T-helper 2 cell treated with Interferon-gamma antibody and Interleukin-4, amounts not matched to agents 100 ng/mL and 5 ng/mL, for 36 hours (primary cell): Measurements from ENCODE around the gene IGFALS. TPM values are rescaled to one million over a fixed set of nuclear protein-coding genes. Genes with fewer than 3 reads are reported as not detected.

Source experiments
- intact Hi-C: fragments of 100-400 bp; cut with micrococcal nuclease; formaldehyde crosslinking; loops from one replicate; pipeline ENCODE4 v1.15.1; 2023
- total RNA-seq: library from RNA; stranded (reverse); gene quantifications from 2 replicates; pipeline ENCODE4 v1.2.3, GENCODE V29; 2022

IGFALS gene
- total RNA-seq, 1 donor from 2014 or later: 0.11 TPM

- intact Hi-C loops: no loop called here
These were observed 24.6 kb downstream of the IGFALS start for GRCh38 chr16:1768767-1769401.

- intact Hi-C loops: no loop called here
These were observed 25.3 kb downstream of the IGFALS start for GRCh38 chr16:1768061-1768766.

GRCh38 chr16:1767116-1767994 lies 26.1 kb downstream of the IGFALS start:
- intact Hi-C loops: no loop called here

GRCh38 chr16:1766701-1767100 lies 26.8 kb downstream of the IGFALS start:
- intact Hi-C loops: no loop called here

DNA sequence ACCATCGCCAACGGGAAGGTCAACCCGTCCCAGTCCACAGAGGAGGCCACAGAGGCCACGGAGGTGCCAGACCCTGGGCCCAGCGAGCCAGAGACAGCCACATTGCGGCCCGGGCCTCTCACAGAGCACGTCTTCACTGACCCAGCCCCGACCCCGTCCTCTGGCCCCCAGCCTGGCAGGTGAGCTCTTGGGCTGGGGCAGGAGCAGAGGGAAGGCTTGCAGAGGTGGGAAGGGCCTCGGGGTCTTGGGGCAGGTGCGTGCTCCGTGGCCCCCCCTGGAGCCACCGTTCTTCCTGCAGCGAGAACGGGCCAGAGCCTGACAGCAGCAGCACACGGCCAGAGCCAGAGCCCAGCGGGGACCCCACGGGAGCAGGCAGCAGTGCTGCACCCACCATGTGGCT lies 27.3 kb downstream of the IGFALS start:
- intact Hi-C loops: no loop called here

- intact Hi-C loops: no loop called here
These were observed 27.7 kb downstream of the IGFALS start for GRCh38 chr16:1765826-1766225.

DNA sequence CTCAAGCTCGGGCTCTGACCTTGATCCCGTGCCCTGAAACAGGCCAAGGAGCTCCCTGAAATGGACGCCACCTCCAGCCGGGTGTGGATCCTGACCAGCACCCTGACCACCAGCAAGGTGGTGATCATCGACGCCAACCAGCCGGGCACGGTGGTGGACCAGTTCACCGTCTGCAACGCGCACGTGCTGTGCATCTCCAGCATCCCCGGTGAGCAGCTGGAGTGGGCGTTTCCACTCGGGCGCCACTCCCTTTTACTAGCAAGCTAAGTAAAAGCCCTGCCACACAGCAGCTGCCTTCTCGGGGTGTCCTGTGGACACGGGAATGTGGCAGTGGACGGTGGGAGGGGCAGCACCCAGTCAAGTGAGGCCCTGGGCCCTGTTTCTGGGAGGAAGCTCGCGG lies 28.5 kb downstream of the IGFALS start:
- intact Hi-C loops: no loop called here

- intact Hi-C loops: no loop called here
These were observed 29.7 kb downstream of the IGFALS start for GRCh38 chr16:1763521-1764511.

GRCh38 chr16:1762879-1763520 lies 30.5 kb downstream of the IGFALS start:
- intact Hi-C loops: no loop called here

- intact Hi-C loops: no loop called here
These were observed 31.2 kb downstream of the IGFALS start for GRCh38 chr16:1762196-1762878.

DNA sequence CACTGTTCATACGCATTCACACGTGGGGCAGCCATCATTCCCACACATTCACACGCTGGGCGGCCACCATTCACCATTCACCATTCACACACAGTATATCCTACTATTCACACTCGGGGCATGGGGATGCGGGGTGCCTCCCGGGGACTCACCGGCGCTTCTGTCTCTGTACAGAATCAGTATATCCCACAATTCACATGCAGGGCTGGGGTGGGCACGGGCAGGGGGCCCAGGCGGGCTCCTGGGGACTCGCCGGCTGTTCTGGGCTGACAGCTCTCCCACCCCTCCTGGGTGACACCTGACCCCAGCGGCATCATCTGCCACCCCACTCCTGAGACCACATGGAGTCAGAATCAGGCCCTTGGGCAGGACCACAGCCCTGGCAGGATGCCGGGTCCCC lies 31.8 kb downstream of the IGFALS start:
- intact Hi-C loops: no loop called here

DNA sequence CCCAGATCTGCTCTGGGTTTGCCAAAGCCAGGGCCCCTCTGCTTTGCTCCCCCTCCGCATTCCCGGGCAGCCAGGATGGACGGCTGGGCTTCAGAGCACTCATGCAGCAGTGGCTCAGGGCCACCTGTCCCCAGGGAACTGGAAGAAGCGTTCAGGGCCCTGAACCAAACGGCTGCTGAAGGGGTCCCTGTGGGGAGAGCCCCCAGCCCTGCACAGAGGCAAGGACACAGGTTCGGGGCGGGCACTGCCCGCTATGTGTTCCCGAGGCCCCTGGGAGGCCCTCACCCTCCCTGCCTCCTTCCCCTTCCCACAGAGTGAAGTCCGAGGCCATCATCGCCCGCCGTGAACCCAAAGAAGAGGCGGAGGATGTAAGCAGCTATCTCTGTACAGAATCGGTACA lies 32.6 kb downstream of the IGFALS start:
- intact Hi-C loops: no loop called here

- intact Hi-C loops: no loop called here
These were observed 34.0 kb downstream of the IGFALS start for GRCh38 chr16:1759511-1759910.

- intact Hi-C loops: no loop called here
These were observed 34.6 kb downstream of the IGFALS start for GRCh38 chr16:1758923-1759322.

GRCh38 chr16:1757714-1758461 lies 35.6 kb downstream of the IGFALS start:
- intact Hi-C loops: no loop called here

DNA sequence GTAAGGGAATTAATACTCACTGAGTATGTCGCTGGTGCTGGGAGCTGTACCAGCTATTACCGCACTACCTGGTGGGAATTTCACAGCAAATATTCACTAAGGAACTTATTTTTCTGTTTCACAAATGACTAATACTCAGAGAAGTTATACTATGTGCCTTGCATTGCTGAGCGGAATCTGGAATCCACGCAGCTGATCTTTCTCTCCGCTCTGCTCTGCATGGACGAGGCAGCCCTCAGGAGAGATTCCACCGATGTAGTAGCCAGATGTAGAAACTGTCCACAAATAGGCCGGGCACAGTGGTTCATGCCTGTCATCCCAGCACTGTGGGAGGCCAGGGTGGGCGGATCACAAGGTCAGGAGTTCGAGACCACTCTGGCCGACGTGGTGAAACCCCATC lies 39.3 kb downstream of the IGFALS start:
- intact Hi-C loops: no loop called here

DNA sequence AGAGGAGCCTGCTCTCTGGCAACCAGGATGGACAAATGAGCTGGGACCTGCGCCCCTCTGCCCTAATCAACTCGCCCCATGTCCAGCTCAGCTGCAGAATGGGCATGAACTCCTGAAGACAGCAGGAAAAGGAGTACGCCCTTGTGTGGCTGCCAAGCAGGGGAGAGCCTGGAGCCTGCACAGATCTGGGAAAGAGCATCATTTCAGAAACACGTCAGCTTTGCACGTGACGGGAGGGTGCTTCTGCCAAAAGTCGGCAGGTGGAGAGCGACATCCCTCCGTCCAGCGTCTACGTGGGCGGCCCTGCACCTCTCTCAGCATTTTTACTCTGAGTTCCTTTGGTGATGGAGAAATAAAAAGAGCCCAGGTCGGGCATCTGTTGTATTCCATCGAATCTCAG lies 40.7 kb downstream of the IGFALS start:
- intact Hi-C loops: no loop called here

- intact Hi-C loops: no loop called here
These were observed 41.6 kb downstream of the IGFALS start for GRCh38 chr16:1751946-1752345.
